Astrocyte (in vitro differentiated cells and primary cell): ENCODE measurements around the gene SYCE1L. TPM values are rescaled to one million over a fixed set of nuclear protein-coding genes. Genes with fewer than 3 reads are reported as not detected.
"Not testable (repeated sequence)": the region's sequence is repeated elsewhere in the genome, so short reads cannot be mapped to it uniquely, and the experiment has no call there.

Experiments used
- DNase-seq: peaks from one replicate; pipeline ENCODE4 v3.0.0-alpha.2; 2010; ENCODE audit warnings: low read depth
- FAIRE-seq: peaks from 2 replicates; lab custom pipeline; 2011; peaks lifted over from hg19 to GRCh38; lab: Jason Lieb, UNC
- H2AFZ ChIP-seq: 2 replicates; pipeline ENCODE4 v1.6.0; 2012; ENCODE audit warnings: low read depth, low read length, inconsistent platforms
- H3K27ac ChIP-seq: 2 replicates; pipeline ENCODE4 v1.5.1; 2011; ENCODE audit warnings: low read depth, low read length, inconsistent platforms
- H3K27me3 ChIP-seq: 2 replicates; pipeline ENCODE4 v1.6.0; 2011; ENCODE audit warnings: low read length, inconsistent platforms; ENCODE audit not compliant: insufficient read depth
- H3K36me3 ChIP-seq: 2 replicates; pipeline ENCODE4 v1.5.1; 2011; ENCODE audit warnings: low read length, inconsistent platforms; ENCODE audit not compliant: insufficient read depth
- H3K4me1 ChIP-seq: 2 replicates; pipeline ENCODE4 v1.5.1; 2011; ENCODE audit warnings: low read length, inconsistent platforms; ENCODE audit not compliant: insufficient read depth
- H3K4me2 ChIP-seq: 2 replicates; pipeline ENCODE4 v1.6.0; 2012; ENCODE audit warnings: low read length, inconsistent platforms
- H3K4me3 ChIP-seq: 2 replicates; pipeline ENCODE4 v1.5.1; 2011; ENCODE audit warnings: low read depth, mild to moderate bottlenecking, low read length, inconsistent platforms; ENCODE audit not compliant: insufficient read depth
- H3K79me2 ChIP-seq: 2 replicates; pipeline ENCODE4 v1.6.0; 2012; ENCODE audit warnings: mild to moderate bottlenecking, low read length, inconsistent platforms; ENCODE audit not compliant: insufficient read depth
- H3K9ac ChIP-seq: 2 replicates; pipeline ENCODE4 v1.6.0; 2012; ENCODE audit warnings: mild to moderate bottlenecking, low read length, inconsistent platforms
- H3K9me3 ChIP-seq: 2 replicates; pipeline ENCODE4 v1.5.1; 2012; ENCODE audit warnings: low read depth, mild to moderate bottlenecking, low read length, inconsistent platforms; ENCODE audit not compliant: insufficient read depth
- H4K20me1 ChIP-seq: 2 replicates; pipeline ENCODE4 v1.6.0; 2012; ENCODE audit warnings: low read length, inconsistent platforms; ENCODE audit not compliant: insufficient read depth
- H3K27ac Mint-ChIP-seq: one replicate; pipeline ENCODE4 v1.8.0; 2021; ENCODE audit warnings: mild to moderate bottlenecking, mixed read lengths; ENCODE audit not compliant: unreplicated experiment
- H3K27me3 Mint-ChIP-seq: one replicate; pipeline ENCODE4 v1.8.0; 2021; ENCODE audit warnings: low read depth, mixed read lengths; ENCODE audit not compliant: unreplicated experiment
- H3K36me3 Mint-ChIP-seq: one replicate; pipeline ENCODE4 v1.8.0; 2021; ENCODE audit warnings: low read depth, mixed read lengths; ENCODE audit not compliant: unreplicated experiment
- H3K4me1 Mint-ChIP-seq: one replicate; pipeline ENCODE4 v1.8.0; 2021; ENCODE audit warnings: low read depth, mixed read lengths; ENCODE audit not compliant: unreplicated experiment
- H3K4me3 Mint-ChIP-seq: one replicate; pipeline ENCODE4 v1.8.0; 2021; ENCODE audit warnings: mild to moderate bottlenecking, moderate library complexity, mixed read lengths; ENCODE audit not compliant: unreplicated experiment
- H3K9me3 Mint-ChIP-seq: one replicate; pipeline ENCODE4 v1.8.0; 2021; ENCODE audit warnings: mild to moderate bottlenecking, mixed read lengths; ENCODE audit not compliant: unreplicated experiment
- EZH2 ChIP-seq: IDR thresholded peaks from 2 replicates; pipeline ENCODE4 v1.6.1; 2012; ENCODE audit warnings: mild to moderate bottlenecking, low read length, inconsistent platforms; ENCODE audit not compliant: insufficient read depth
- total RNA-seq: library from RNA; stranded (reverse); gene quantifications from 2 replicates; pipeline ENCODE4 v1.2.1, GENCODE V29; 2021
- TF ChIP-seq, protein P1 (sequence below): IDR thresholded peaks from 2 replicates; pipeline ENCODE4 v1.5.1; 2011; ENCODE audit warnings: low read depth, mild to moderate bottlenecking, inconsistent platforms, low read length, moderate library complexity; ENCODE audit not compliant: insufficient read depth

Gene SYCE1L
- total RNA-seq, 1 donor from 2014 or later: 5.2 TPM

DNA sequence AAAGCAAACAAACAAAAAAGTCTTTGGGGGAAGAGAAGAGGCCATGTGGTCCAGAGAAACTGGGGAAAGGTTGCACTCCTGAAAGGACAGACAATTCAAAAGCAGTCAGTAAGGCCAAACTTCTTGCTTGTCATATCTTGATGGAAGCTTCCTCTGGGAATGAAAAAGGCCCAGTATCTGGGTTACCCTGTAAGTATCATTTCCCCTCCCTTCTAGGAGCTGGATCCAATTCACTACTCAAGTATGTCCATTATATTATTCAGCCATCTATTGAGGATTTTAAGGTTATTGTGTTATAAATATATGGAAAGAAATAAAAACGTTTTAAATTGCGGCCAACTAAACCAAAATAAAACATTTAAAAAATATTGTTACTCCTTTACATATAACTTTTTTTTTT lies 34.2 kb upstream of the SYCE1L start:
- H3K79me2 ChIP-seq: no peaks in the 10 kb centered on the region
- no peak overlapping the region for H3K27ac ChIP-seq
- H3K4me3 Mint-ChIP-seq: no peak overlapping the region
- no peak overlapping the region for H3K9ac ChIP-seq
- no peak overlapping the region for H3K27ac Mint-ChIP-seq
- H3K4me1 ChIP-seq: no peaks in the 10 kb centered on the region
- DNase-seq (no peak), FAIRE-seq (no peak)
- H3K36me3 ChIP-seq: no peaks in the 10 kb centered on the region
- no peak overlapping the region for H3K4me2 ChIP-seq
- no peaks in the 10 kb centered on the region for H3K36me3 Mint-ChIP-seq
- H3K4me3 ChIP-seq: no peak overlapping the region
- no peaks in the 10 kb centered on the region for H3K9me3 ChIP-seq
- H2AFZ ChIP-seq: no peak overlapping the region
- H4K20me1 ChIP-seq: no peaks in the 10 kb centered on the region
- H3K27me3 ChIP-seq: no peaks in the 10 kb centered on the region
- no peaks in the 10 kb centered on the region for H3K9me3 Mint-ChIP-seq
- peaks cover 3% of the 10 kb centered on the region for H3K27me3 Mint-ChIP-seq
- no peaks in the 10 kb centered on the region for H3K4me1 Mint-ChIP-seq
- TF ChIP-seq, protein P1, sequence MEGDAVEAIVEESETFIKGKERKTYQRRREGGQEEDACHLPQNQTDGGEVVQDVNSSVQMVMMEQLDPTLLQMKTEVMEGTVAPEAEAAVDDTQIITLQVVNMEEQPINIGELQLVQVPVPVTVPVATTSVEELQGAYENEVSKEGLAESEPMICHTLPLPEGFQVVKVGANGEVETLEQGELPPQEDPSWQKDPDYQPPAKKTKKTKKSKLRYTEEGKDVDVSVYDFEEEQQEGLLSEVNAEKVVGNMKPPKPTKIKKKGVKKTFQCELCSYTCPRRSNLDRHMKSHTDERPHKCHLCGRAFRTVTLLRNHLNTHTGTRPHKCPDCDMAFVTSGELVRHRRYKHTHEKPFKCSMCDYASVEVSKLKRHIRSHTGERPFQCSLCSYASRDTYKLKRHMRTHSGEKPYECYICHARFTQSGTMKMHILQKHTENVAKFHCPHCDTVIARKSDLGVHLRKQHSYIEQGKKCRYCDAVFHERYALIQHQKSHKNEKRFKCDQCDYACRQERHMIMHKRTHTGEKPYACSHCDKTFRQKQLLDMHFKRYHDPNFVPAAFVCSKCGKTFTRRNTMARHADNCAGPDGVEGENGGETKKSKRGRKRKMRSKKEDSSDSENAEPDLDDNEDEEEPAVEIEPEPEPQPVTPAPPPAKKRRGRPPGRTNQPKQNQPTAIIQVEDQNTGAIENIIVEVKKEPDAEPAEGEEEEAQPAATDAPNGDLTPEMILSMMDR: no peak
- TF ChIP-seq EZH2: no peak

DNA sequence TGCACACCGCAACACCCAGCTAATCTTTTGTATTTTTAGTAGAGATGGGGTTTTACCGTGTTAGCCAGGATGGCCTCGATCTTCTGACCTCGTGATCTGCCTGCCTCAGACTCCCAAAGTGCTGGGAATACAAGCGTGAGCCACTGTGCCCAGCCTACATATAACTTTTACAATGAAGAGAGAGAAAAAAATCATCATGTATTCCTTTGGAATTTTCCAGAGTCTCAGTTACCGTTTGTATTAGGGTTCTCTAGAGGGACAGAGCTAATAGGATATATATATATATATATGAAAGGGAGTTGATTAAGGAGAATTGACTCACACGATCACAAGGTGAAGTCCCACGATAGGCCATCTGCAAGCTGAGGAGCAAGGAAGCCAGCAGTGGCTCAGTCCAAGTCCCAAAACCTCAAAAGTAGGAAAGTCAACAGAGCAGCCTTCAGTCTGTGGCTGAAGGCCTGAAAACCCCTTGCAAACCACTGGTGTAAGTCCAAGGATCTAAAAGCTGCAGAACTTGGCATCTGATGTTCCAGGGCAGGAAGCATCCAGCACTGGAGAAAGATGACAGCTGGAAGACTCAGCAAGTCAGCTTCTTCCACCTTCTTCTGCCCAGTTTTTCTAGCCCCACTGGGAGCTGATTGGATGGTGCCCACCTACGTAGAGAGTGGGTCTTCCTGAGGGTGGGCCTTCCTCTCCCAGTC lies 33.5 kb upstream of the SYCE1L start:
- not testable (repeated sequence) for H3K9me3 Mint-ChIP-seq, H3K4me3 Mint-ChIP-seq, H3K27me3 ChIP-seq, H2AFZ ChIP-seq, DNase-seq, FAIRE-seq, H3K36me3 Mint-ChIP-seq, H3K9me3 ChIP-seq, H3K4me2 ChIP-seq, H3K27ac Mint-ChIP-seq, H3K9ac ChIP-seq, H3K27ac ChIP-seq, H3K79me2 ChIP-seq, H3K4me1 Mint-ChIP-seq, H3K36me3 ChIP-seq, H3K4me1 ChIP-seq, H4K20me1 ChIP-seq, H3K4me3 ChIP-seq, H3K27me3 Mint-ChIP-seq

DNA sequence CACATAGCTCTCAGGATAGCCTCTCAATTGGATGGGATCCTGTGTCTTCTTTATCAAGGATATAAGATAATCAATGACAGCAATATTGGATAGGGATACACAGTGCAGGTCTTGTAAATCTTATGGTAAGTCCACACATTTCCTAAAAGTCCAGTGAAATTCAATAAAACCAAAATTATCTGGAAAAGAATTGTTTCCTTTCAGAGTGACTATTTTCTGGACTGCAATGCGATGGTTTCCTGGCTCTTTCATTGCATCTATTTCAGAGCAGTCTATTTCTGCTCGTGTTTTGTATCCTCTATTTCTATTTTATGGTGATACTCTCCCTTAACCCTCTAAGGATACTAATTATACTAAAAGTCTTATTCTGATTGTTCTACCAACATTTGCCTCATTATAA lies 32.5 kb upstream of the SYCE1L start:
- no peak overlapping the region for H3K4me2 ChIP-seq
- TF ChIP-seq EZH2: no peak
- TF ChIP-seq, protein P1: no peak
- H3K27me3 ChIP-seq: no peaks in the 10 kb centered on the region
- H3K4me3 Mint-ChIP-seq: no peak overlapping the region
- H3K27ac Mint-ChIP-seq: no peak overlapping the region
- FAIRE-seq: no peak
- H3K9me3 ChIP-seq: no peaks in the 10 kb centered on the region
- no peaks in the 10 kb centered on the region for H3K36me3 Mint-ChIP-seq
- H3K9me3 Mint-ChIP-seq: no peaks in the 10 kb centered on the region
- no peak overlapping the region for H3K27ac ChIP-seq
- H3K36me3 ChIP-seq: no peaks in the 10 kb centered on the region
- H3K9ac ChIP-seq: no peak overlapping the region
- H4K20me1 ChIP-seq: no peaks in the 10 kb centered on the region
- no peak for DNase-seq
- H3K4me1 ChIP-seq: no peaks in the 10 kb centered on the region
- peaks cover 3% of the 10 kb centered on the region for H3K27me3 Mint-ChIP-seq
- H3K4me1 Mint-ChIP-seq: no peaks in the 10 kb centered on the region
- H2AFZ ChIP-seq: no peak overlapping the region
- H3K79me2 ChIP-seq: no peaks in the 10 kb centered on the region
- no peak overlapping the region for H3K4me3 ChIP-seq
